GM13976 (cell line): ENCODE data around the gene ERI3.
A peak's percentile ranks its signal among the peaks of the same experiment; 100 is the strongest.

Experiments
- DNase-seq: peaks from one replicate; pipeline ENCODE4 v3.0.0; 2012; ENCODE audit warnings: low spot score
- in situ Hi-C: fragments of 300-500 bp; cut with MboI; formaldehyde crosslinking; loops from one replicate; pipeline ENCODE4 v1.12.0; 2022; ENCODE audit warnings: low sequenced_read_pairs, mixed read lengths, inconsistent platforms; ENCODE audit not compliant: unreplicated experiment
- TF ChIP-seq, protein P1 (sequence below): IDR thresholded peaks from 2 replicates; pipeline ENCODE4 v1.5.1; 2012; ENCODE audit warnings: borderline replicate concordance, mild to moderate bottlenecking; ENCODE audit not compliant: insufficient read depth; ENCODE audit errors: extremely low read depth, missing control alignments, control extremely low read depth

ERI3 gene, protein sequence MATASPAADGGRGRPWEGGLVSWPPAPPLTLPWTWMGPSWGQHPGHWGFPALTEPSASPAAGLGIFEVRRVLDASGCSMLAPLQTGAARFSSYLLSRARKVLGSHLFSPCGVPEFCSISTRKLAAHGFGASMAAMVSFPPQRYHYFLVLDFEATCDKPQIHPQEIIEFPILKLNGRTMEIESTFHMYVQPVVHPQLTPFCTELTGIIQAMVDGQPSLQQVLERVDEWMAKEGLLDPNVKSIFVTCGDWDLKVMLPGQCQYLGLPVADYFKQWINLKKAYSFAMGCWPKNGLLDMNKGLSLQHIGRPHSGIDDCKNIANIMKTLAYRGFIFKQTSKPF

GRCh38 chr1:44354840-44355581 lies at the start of gene ERI3:
TSS of gene ERI3 (minus strand) at chr1:44355257. CDS start at chr1:44355026, 231 bp downstream.
- in situ Hi-C loops: no loop called here

GRCh38 chr1:44401256-44402228 lies 46.5 kb upstream of the ERI3 start:
- in situ Hi-C loops: no loop called here
- TF ChIP-seq, protein P1, sequence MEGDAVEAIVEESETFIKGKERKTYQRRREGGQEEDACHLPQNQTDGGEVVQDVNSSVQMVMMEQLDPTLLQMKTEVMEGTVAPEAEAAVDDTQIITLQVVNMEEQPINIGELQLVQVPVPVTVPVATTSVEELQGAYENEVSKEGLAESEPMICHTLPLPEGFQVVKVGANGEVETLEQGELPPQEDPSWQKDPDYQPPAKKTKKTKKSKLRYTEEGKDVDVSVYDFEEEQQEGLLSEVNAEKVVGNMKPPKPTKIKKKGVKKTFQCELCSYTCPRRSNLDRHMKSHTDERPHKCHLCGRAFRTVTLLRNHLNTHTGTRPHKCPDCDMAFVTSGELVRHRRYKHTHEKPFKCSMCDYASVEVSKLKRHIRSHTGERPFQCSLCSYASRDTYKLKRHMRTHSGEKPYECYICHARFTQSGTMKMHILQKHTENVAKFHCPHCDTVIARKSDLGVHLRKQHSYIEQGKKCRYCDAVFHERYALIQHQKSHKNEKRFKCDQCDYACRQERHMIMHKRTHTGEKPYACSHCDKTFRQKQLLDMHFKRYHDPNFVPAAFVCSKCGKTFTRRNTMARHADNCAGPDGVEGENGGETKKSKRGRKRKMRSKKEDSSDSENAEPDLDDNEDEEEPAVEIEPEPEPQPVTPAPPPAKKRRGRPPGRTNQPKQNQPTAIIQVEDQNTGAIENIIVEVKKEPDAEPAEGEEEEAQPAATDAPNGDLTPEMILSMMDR: no peak
- DNase-seq: no peak

More at GRCh38 chr1:44354840-44355581, at the start of gene ERI3:
- TF ChIP-seq, protein P1: no peak
- DNase-seq: peak; percentile 99

GRCh38 chr1:44390277-44390676 lies 35.2 kb upstream of the ERI3 start:
- TF ChIP-seq, protein P1: no peak
- in situ Hi-C loops: no loop called here
- DNase-seq: no peak

DNA sequence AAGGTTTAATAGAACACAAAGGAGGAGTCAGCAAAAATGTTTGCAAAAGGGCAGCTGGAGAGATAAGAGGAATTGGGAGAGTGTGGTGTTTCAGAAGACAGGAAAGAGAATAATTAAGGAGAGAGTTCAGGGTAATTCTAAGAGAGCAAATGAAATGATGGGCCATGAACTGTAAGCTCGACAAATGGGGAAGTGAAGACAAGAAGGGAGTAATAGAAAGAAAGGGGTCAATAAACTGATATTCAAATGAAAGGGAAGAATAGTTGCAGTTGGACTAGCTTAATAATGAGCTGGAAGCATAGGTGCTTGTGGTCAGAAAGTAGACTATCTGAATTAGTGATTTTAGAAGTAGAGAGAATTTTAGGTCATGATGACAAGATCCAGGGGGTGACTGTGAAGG lies 34.4 kb upstream of the ERI3 start:
- in situ Hi-C loops: no loop called here
- TF ChIP-seq, protein P1: no peak
- no peak for DNase-seq

- in situ Hi-C loops: no loop called here
- TF ChIP-seq, protein P1: no peak
- no peak for DNase-seq
These were observed 33.5 kb upstream of the ERI3 start for GRCh38 chr1:44388551-44388950.

DNA sequence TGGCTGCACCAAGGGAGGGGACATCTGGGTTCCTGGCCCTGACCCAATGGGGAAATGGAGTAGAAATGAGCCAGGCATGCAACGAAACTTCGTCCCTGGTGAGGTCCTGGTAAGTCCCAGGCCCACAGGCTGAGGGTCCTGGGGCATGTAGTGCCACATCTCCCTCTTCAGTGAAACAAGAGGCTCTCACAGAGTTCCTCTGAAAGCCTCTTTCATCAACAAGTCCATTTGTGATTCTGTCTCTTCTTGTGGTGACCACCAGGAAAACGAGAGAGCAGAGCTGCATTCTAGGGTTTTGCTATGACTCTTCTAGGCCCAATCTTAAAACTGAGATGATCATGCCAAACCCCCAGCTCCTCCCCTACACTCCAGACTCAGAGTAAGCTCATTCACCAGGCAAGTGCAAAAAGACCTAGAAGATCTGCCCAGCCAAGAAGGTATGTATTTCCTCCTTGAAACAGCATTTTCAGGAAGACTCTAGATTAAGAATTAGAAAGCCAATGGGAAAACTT lies 25.7 kb upstream of the ERI3 start:
- TF ChIP-seq, protein P1: no peak
- no peak for DNase-seq
- in situ Hi-C loops: no loop called here
